Psoas muscle (tissue), 8 donors: ENCODE data around the gene CCDC8. TPM values are rescaled to one million over a fixed set of nuclear protein-coding genes. Genes with fewer than 3 reads are reported as not detected.
"Not testable (repeated sequence)": the region's sequence is repeated elsewhere in the genome, so short reads cannot be mapped to it uniquely, and the experiment has no call there.

Experiments
- ATAC-seq, 4 donors: fragments of 200-7000 bp; cut with Tn5 transposase; one replicate each; pipeline ENCODE4 v1.9.1; 2020; ENCODE audit warnings: moderate library complexity in 3 of 4, mild to moderate bottlenecking in 2 of 4
- DNase-seq, 2 donors: peaks; one replicate each; pipeline ENCODE4 v3.0.0-alpha.2; 2020
- H3K27ac ChIP-seq: fragments of 200-600 bp; one replicate; pipeline ENCODE4 v1.8.0; 2022
- H3K27me3 ChIP-seq, 3 donors: fragments of 200-600 bp in 1 of 3; one replicate each; pipeline versions ENCODE4 v1.6.1 to v1.8.0; 2013 to 2022; ENCODE audit warnings: low read length in 2 of 3, mild to moderate bottlenecking in 2 of 3, moderate library complexity in 1 of 3; ENCODE audit not compliant: insufficient read depth in 3 of 3
- H3K36me3 ChIP-seq, 2 donors: fragments of 200-600 bp in 1 of 2; one replicate each; pipeline versions ENCODE4 v1.6.1 to v1.8.0; 2013 to 2022; ENCODE audit warnings: low read depth in 1 of 2, mild to moderate bottlenecking in 1 of 2, moderate library complexity in 1 of 2; ENCODE audit not compliant: insufficient read depth in 1 of 2
- H3K4me1 ChIP-seq: fragments of 200-600 bp; one replicate; pipeline ENCODE4 v1.8.0; 2022
- H3K4me3 ChIP-seq: fragments of 200-600 bp; one replicate; pipeline ENCODE4 v1.8.0; 2022; ENCODE audit warnings: mild to moderate bottlenecking
- H3K9me3 ChIP-seq: fragments of 200-600 bp; one replicate; pipeline ENCODE4 v1.8.0; 2022
- CTCF ChIP-seq: fragments of 200-600 bp; IDR thresholded peaks from one replicate; pipeline ENCODE4 v1.8.0; 2022; ENCODE audit warnings: antibody characterized with exemption
- WGBS, 3 donors: extraction: QIAGEN DNeasy Blood & Tissue Kit; methylation state at CpG; one replicate each; pipeline versions ENCODE4 v1.1.6 to v1.1.7; 2013; 5-methylcytosine and 5-hydroxymethylcytosine counted together
- intact Hi-C, 2 donors: fragments of 100-400 bp; cut with DNase I; formaldehyde crosslinking; loops; one replicate each; pipeline versions ENCODE4 v1.11.0 to v1.14.2; 2022
- polyA plus RNA-seq, 3 donors: library from polyadenylated mRNA; stranded (reverse); fragments of 200-250 nt; gene quantifications; one replicate each; pipeline ENCODE4 v1.2.3, GENCODE V29; 2013
- total RNA-seq, 4 donors: library from RNA; stranded (reverse); fragmentation: NEBNext Ultra II Directional in 2 of 4; extraction: Animal tissue kit (Norgen Biotek cat#: 25700) in 2 of 4; gene quantifications; one replicate each; pipeline versions ENCODE4 v1.2.1 to v1.2.4, GENCODE V29; 2021 to 2023
- donor health status: healthy with polysubstance abuse.
- donor health status: DM: no; HTN: no; CAD: no; lungs with moderate emphysema.
- donor health status: Bipolar disorder and iron deficiency.
- donor health status: healthy.
- donor health status: DM: yes; HTN: yes; CAD: no.
- donor health status: DM: no; HTN: no; CAD: no.
- donor health status: DM: no; HTN: no; CAD: no.
- donor health status: DM: yes; HTN: yes; CAD: no.

CCDC8 gene
- total and polyA plus RNA-seq, 7 donors: 0.51 to 7.0 (median 1.6) TPM

GRCh38 chr19:46420056-46420455 lies 6.7 kb upstream of the CCDC8 start:
- WGBS, 3 donors: 77 to 84% (median 81%) methylated on average over 7 of the region's 7 CpGs
- peaks cover 0 to 38% (median 7%) of the 10 kb centered on the region in 3 donors for H3K27me3 ChIP-seq
- no peaks in the 10 kb centered on the region for H3K9me3 ChIP-seq
- DNase-seq (no peak), ATAC-seq (no peak)
- intact Hi-C loops: no loop called here
- no peaks in the 10 kb centered on the region for H3K36me3 ChIP-seq
- H3K4me1 ChIP-seq: no peaks in the 10 kb centered on the region
- no peak for TF ChIP-seq CTCF
- no peak overlapping the region for H3K27ac ChIP-seq
- no peak overlapping the region for H3K4me3 ChIP-seq

- 23 to 32% (median 26%) methylated on average over 53 of the region's 53 CpGs for WGBS, 3 donors
- H3K27ac ChIP-seq, H3K9me3 ChIP-seq, intact Hi-C loops, H3K36me3 ChIP-seq, H3K4me1 ChIP-seq: not testable (repeated sequence)
- Histone ChIP-seq H3K4me3 (peak overlapping the region; percentile 41), H3K27me3 (peaks cover 0 to 67% (median 23%) of the 10 kb centered on the region in 3 donors)
- ATAC-seq: peak in 3 of 4 donors; percentile 29 to 57 (median 51)
- peak; percentile 87 to 88 for DNase-seq
These were observed 2.7 kb upstream of the CCDC8 start for GRCh38 chr19:46415804-46416709.

GRCh38 chr19:46414899-46415298 lies 1.5 kb upstream of the CCDC8 start:
- intact Hi-C loops, H3K4me3 ChIP-seq, DNase-seq, H3K4me1 ChIP-seq, H3K27ac ChIP-seq, H3K36me3 ChIP-seq, H3K9me3 ChIP-seq, ATAC-seq: not testable (repeated sequence)
- 94 to 98% (median 95%) methylated on average over 21 to 22 of the region's 22 CpGs for WGBS, 3 donors
- peaks cover 0 to 75% (median 25%) of the 10 kb centered on the region in 3 donors for H3K27me3 ChIP-seq

- Histone ChIP-seq H3K27me3 (peaks cover 0 to 81% (median 34%) of the 10 kb centered on the region in 3 donors), H3K4me1 (no peaks in the 10 kb centered on the region), H3K36me3 (no peaks in the 10 kb centered on the region), H3K4me3 (peak overlapping the region; percentile 57), H3K9me3 (no peaks in the 10 kb centered on the region), H3K27ac (peak overlapping the region; percentile 16)
- 4 to 14% (median 8%) methylated on average over 29 of the region's 29 CpGs for WGBS, 3 donors
- no peak for TF ChIP-seq CTCF
- peak in 1 of 4 donors; percentile 7 for ATAC-seq
- intact Hi-C loops: no loop called here
- no peak for DNase-seq
These were observed 608 bp downstream of the CCDC8 start for GRCh38 chr19:46412650-46413261.

- WGBS, 3 donors: 15 to 26% (median 18%) methylated on average over 47 to 54 of the region's 54 CpGs
- intact Hi-C loops: no loop called here
These were observed 1.3 kb downstream of the CCDC8 start for GRCh38 chr19:46411925-46412649.

More at GRCh38 chr19:46411925-46412649, 1.3 kb downstream of the CCDC8 start:
- Histone ChIP-seq H3K4me3 (peak overlapping the region; percentile 57), H3K4me1 (no peaks in the 10 kb centered on the region), H3K27ac (no peak overlapping the region), H3K36me3 (no peaks in the 10 kb centered on the region), H3K9me3 (no peaks in the 10 kb centered on the region), H3K27me3 (peaks cover 0 to 83% (median 35%) of the 10 kb centered on the region in 3 donors)
- TF ChIP-seq CTCF: no peak
- ATAC-seq (no peak), DNase-seq (peak in 1 of 2 donors; percentile 20)
